Measurements from ENCODE around the gene ZMIZ2. TPM values are rescaled to one million over a fixed set of nuclear protein-coding genes. Genes with fewer than 3 reads are reported as not detected.

The ZMIZ2 gene
- total and polyA plus RNA-seq, 9 of the 15 experiments (the other 6 are each of a cell fraction or from before 2014, with no cell fraction given) = 0.13 to 40.3 (median 4.9) TPM

- TF ChIP-seq ZNF584 (CRISPR knock-in tag; IDR thresholded peaks at IDR 0.05; ENCODE audit: low read depth) (peak; percentile 68; the same call in 1 of the 2 replicates), ETV6 (IDR thresholded peaks at IDR 0.05; ENCODE audit: borderline replicate concordance in 1 of 2, low read depth in 2 of 2, low read length in 1 of 2) (no peak), ETV6 (CRISPR knock-in tag; IDR thresholded peaks at IDR 0.05; ENCODE audit: borderline replicate concordance) (no peak), NCOA6 (IDR thresholded peaks at IDR 0.05) (no peak), BACH1 (tag; IDR thresholded peaks at IDR 0.05) (no peak), POLR2AphosphoS2 (IDR thresholded peaks at IDR 0.05; ENCODE audit: low read length) (no peak; the same call in 1 of the 2 replicates), RBM17 (IDR thresholded peaks at IDR 0.05; ENCODE audit: borderline replicate concordance, low read depth, low read length) (no peak), ZNF263 (CRISPR knock-in tag; IDR thresholded peaks at IDR 0.05; ENCODE audit: borderline replicate concordance) (0 out of 2 replicates have a peak, but pooled peaks have one; percentile 7), ZC3H4 (CRISPR knock-in tag; IDR thresholded peaks at IDR 0.05; ENCODE audit: borderline replicate concordance) (no peak; the same call in 1 of the 2 replicates), ZNF444 (CRISPR knock-in tag; IDR thresholded peaks at IDR 0.05) (no peak), ZNF644 (tag; IDR thresholded peaks at IDR 0.05; ENCODE audit: low read depth) (no peak), ETV1 (tag; conservative IDR thresholded peaks at IDR 0.05; ENCODE audit: low read depth) (peak; percentile 84), ZNF695 (CRISPR knock-in tag; IDR thresholded peaks at IDR 0.05) (no peak), TBL1XR1 (IDR thresholded peaks at IDR 0.05; ENCODE audit: low read length in 2 of 2) (peak in 1 of 2 experiments; percentile 78; a peak in 2 of 4 replicates), CCNT2 (IDR thresholded peaks at IDR 0.05; ENCODE audit: borderline replicate concordance, extremely low read depth, insufficient read length, low read depth, low read length) (no peak), ZC3H8 (IDR thresholded peaks at IDR 0.05) (no peak), L3MBTL2 (IDR thresholded peaks at IDR 0.05) (no peak), JUN (IDR thresholded peaks at IDR 0.05; ENCODE audit: borderline replicate concordance, low read depth, low read length) (no peak), JUN (CRISPR knock-in tag; IDR thresholded peaks at IDR 0.05; ENCODE audit: borderline replicate concordance) (no peak), BRF1 (IDR thresholded peaks at IDR 0.05; ENCODE audit: borderline replicate concordance, extremely low read depth, insufficient read length) (no peak), ZBTB49 (CRISPR knock-in tag; IDR thresholded peaks at IDR 0.05; ENCODE audit: borderline replicate concordance) (no peak), DACH1 (IDR thresholded peaks at IDR 0.05; ENCODE audit: partially characterized antibody) (no peak), ILK (tag; IDR thresholded peaks at IDR 0.05; ENCODE audit: borderline replicate concordance, low read depth) (no peak)
These were observed 48.9 kb downstream of the ZMIZ2 start (continued) for GRCh38 chr7:44797329-44798258.
